H1 (cell line): ENCODE measurements around the gene WNT8B. TPM values are rescaled to one million over a fixed set of nuclear protein-coding genes. Genes with fewer than 3 reads are reported as not detected.

Experiments
- CTCF ChIA-PET: fragments of 300-600 bp; sonication (Branson Sonifier 250); formaldehyde crosslinking; loops from one replicate; lab custom pipeline; 2021; ENCODE audit not compliant: partially characterized antibody; lab: Charles Lee
- POLR2A ChIA-PET: fragments of 300-600 bp; sonication (Branson Sonifier 250); formaldehyde crosslinking; loops from one replicate; lab custom pipeline; 2021; ENCODE audit warnings: inconsistent platforms; ENCODE audit not compliant: partially characterized antibody; lab: Charles Lee
- DNase-seq, 2 experiments: peaks; one replicate each; pipeline versions ENCODE4 v3.0.0 to v3.0.0-alpha.2; 2010 to 2022; ENCODE audit warnings: low spot score in 2 of 2, low read depth in 1 of 2, mixed read lengths in 1 of 2
- FAIRE-seq: peaks from 2 replicates; lab custom pipeline; 2011; peaks lifted over from hg19 to GRCh38; lab: Jason Lieb, UNC
- H2AFZ ChIP-seq: 2 replicates; pipeline ENCODE4 v1.8.1; 2012; ENCODE audit warnings: low read length, inconsistent platforms
- H2AK5ac ChIP-seq: 2 replicates; pipeline ENCODE4 v1.6.1; 2013; ENCODE audit warnings: low read depth, low read length
- H2BK120ac ChIP-seq: replicated peaks from 2 replicates; pipeline ENCODE3; 2013; ENCODE audit warnings: low read depth, low read length, inconsistent platforms
- H2BK12ac ChIP-seq: 2 replicates; pipeline ENCODE4 v1.6.1; 2013; ENCODE audit warnings: low read depth, low read length
- H2BK15ac ChIP-seq: 2 replicates; pipeline ENCODE4 v1.6.1; 2013; ENCODE audit warnings: low read length
- H2BK20ac ChIP-seq: 2 replicates; pipeline ENCODE4 v1.6.1; 2013; ENCODE audit warnings: low read length
- H2BK5ac ChIP-seq: 2 replicates; pipeline ENCODE4 v1.6.1; 2013; ENCODE audit warnings: low read depth, low read length
- H3K14ac ChIP-seq: 2 replicates; pipeline ENCODE4 v1.6.1; 2013; ENCODE audit warnings: inconsistent platforms; ENCODE audit not compliant: insufficient read length
- H3K18ac ChIP-seq: 2 replicates; pipeline ENCODE4 v1.6.1; 2013; ENCODE audit warnings: low read length; ENCODE audit errors: extremely low read depth
- H3K23ac ChIP-seq: 2 replicates; pipeline ENCODE4 v1.6.1; 2013; ENCODE audit warnings: inconsistent platforms; ENCODE audit not compliant: insufficient read length
- H3K23me2 ChIP-seq: 2 replicates; pipeline ENCODE4 v1.6.1; 2013; ENCODE audit warnings: low read depth, low read length
- H3K27ac ChIP-seq: 2 replicates; pipeline ENCODE4 v1.6.1; 2011; ENCODE audit warnings: low read depth, low read length, inconsistent platforms
- H3K27me3 ChIP-seq, 4 experiments: replicated peaks in 1 of 4; 1 replicate in 1 of 4; 2 replicates in 3 of 4; pipeline versions ENCODE4 v1.6.1 to v1.8.1; 2011 to 2013; ENCODE audit warnings: low read length in 3 of 4, mild to moderate bottlenecking in 3 of 4, inconsistent platforms in 2 of 4, mixed read lengths in 2 of 4, moderate library complexity in 1 of 4; ENCODE audit not compliant: control insufficient read depth in 3 of 4, insufficient read depth in 3 of 4; ENCODE audit errors: extremely low read depth in 1 of 4
- H3K36me3 ChIP-seq, 4 experiments: 2 replicates each; pipeline versions ENCODE4 v1.6.1 to v1.8.1; 2011 to 2013; ENCODE audit warnings: mild to moderate bottlenecking in 4 of 4, low read length in 3 of 4, moderate library complexity in 2 of 4, control low read depth in 1 of 4, inconsistent platforms in 1 of 4; ENCODE audit not compliant: insufficient read depth in 4 of 4, control insufficient read depth in 2 of 4
- H3K4ac ChIP-seq: replicated peaks from 2 replicates; pipeline ENCODE3; 2013; ENCODE audit warnings: low read length, low read depth, mixed read lengths, inconsistent platforms; ENCODE audit not compliant: insufficient read length
- H3K4me1 ChIP-seq, 4 experiments: replicated peaks in 1 of 4; 1 replicate in 1 of 4; 2 replicates in 3 of 4; pipeline versions ENCODE4 v1.6.1 to v1.8.1; 2011 to 2013; ENCODE audit warnings: low read length in 3 of 4, inconsistent platforms in 2 of 4, mixed read lengths in 1 of 4; ENCODE audit not compliant: insufficient read depth in 4 of 4, control insufficient read depth in 3 of 4
- H3K4me2 ChIP-seq, 2 experiments: 2 replicates each; pipeline versions ENCODE4 v1.6.1 to v1.8.1; 2011 to 2013; ENCODE audit warnings: low read depth in 2 of 2, low read length in 2 of 2, control low read depth in 1 of 2, inconsistent platforms in 1 of 2, mild to moderate bottlenecking in 1 of 2; ENCODE audit not compliant: insufficient read depth in 1 of 2
- H3K4me3 ChIP-seq, 4 experiments: fragments of 200-600, 300-600 bp in 1 of 4; sonication (generic), shearing (Covaris generic), sonication (Bioruptor Twin) in 1 of 4; 2 replicates each; pipeline versions ENCODE4 v1.5.1 to v1.8.1; 2011 to 2016; ENCODE audit warnings: low read length in 4 of 4, low read depth in 3 of 4, control low read depth in 2 of 4, inconsistent platforms in 2 of 4, mild to moderate bottlenecking in 2 of 4, mixed read lengths in 1 of 4, moderate library complexity in 1 of 4; ENCODE audit not compliant: insufficient read depth in 2 of 4; ENCODE audit errors: extremely low read depth in 1 of 4
- H3K56ac ChIP-seq: replicated peaks from 2 replicates; pipeline ENCODE3; 2013; ENCODE audit warnings: low read depth, mild to moderate bottlenecking, mixed read lengths, low read length, inconsistent platforms; ENCODE audit not compliant: insufficient read length
- H3K79me1 ChIP-seq: 2 replicates; pipeline ENCODE4 v1.6.1; 2013; ENCODE audit warnings: low read depth, low read length, control low read depth
- H3K79me2 ChIP-seq, 2 experiments: 2 replicates each; pipeline versions ENCODE4 v1.6.1 to v1.8.1; 2012 to 2013; ENCODE audit warnings: low read length in 2 of 2, mild to moderate bottlenecking in 2 of 2, inconsistent platforms in 1 of 2; ENCODE audit not compliant: insufficient read depth in 2 of 2, control insufficient read depth in 1 of 2
- H3K9ac ChIP-seq, 4 experiments: replicated peaks in 1 of 4; 1 replicate in 1 of 4; 2 replicates in 3 of 4; pipeline versions ENCODE4 v1.6.1 to v1.8.1; 2011 to 2013; ENCODE audit warnings: low read depth in 3 of 4, low read length in 3 of 4, control low read depth in 2 of 4, mild to moderate bottlenecking in 2 of 4, moderate library complexity in 2 of 4, inconsistent platforms in 1 of 4; ENCODE audit errors: extremely low read depth in 1 of 4
- H3K9me3 ChIP-seq, 2 experiments: 2 replicates each; pipeline versions ENCODE4 v1.6.1 to v1.8.1; 2012 to 2013; ENCODE audit warnings: mild to moderate bottlenecking in 2 of 2, moderate library complexity in 2 of 2, control low read depth in 1 of 2, inconsistent platforms in 1 of 2, low read depth in 1 of 2, low read length in 1 of 2, mixed read lengths in 1 of 2; ENCODE audit not compliant: insufficient read depth in 2 of 2
- H4K20me1 ChIP-seq, 2 experiments: replicated peaks in 1 of 2; 2 replicates each; pipeline versions ENCODE3 to v1.8.1; 2011 to 2013; ENCODE audit warnings: inconsistent platforms in 2 of 2, low read length in 2 of 2, mild to moderate bottlenecking in 1 of 2; ENCODE audit not compliant: insufficient read depth in 2 of 2, control insufficient read depth in 1 of 2
- H4K5ac ChIP-seq: 2 replicates; pipeline ENCODE4 v1.6.1; 2013; ENCODE audit warnings: low read length, low read depth, mixed read lengths, inconsistent platforms; ENCODE audit not compliant: insufficient read length
- H4K8ac ChIP-seq: 2 replicates; pipeline ENCODE4 v1.8.0; 2013; ENCODE audit warnings: mild to moderate bottlenecking, moderate library complexity, low read length, inconsistent platforms; ENCODE audit not compliant: insufficient read depth; ENCODE audit errors: extremely low read depth
- H4K91ac ChIP-seq: replicated peaks from 2 replicates; pipeline ENCODE3; 2013; ENCODE audit warnings: low read length, mixed read lengths, inconsistent platforms; ENCODE audit not compliant: insufficient read length
- ASH2L ChIP-seq: fragments of 200-600, 300-600 bp; sonication (generic); IDR thresholded peaks from one replicate; pipeline ENCODE4 v1.7.1; 2017; ENCODE audit warnings: low read length
- BCL11A ChIP-seq, 2 experiments: IDR thresholded peaks; one replicate each; pipeline ENCODE4 v1.6.1; 2011; ENCODE audit warnings: low read depth in 2 of 2, low read length in 2 of 2, mild to moderate bottlenecking in 2 of 2
- FOSL1 ChIP-seq: IDR thresholded peaks from 2 replicates; pipeline ENCODE4 v1.6.1; 2011; ENCODE audit warnings: mild to moderate bottlenecking, low read depth, low read length, moderate library complexity; ENCODE audit not compliant: insufficient read depth
- JUN ChIP-seq: IDR thresholded peaks from 2 replicates; pipeline ENCODE4 v1.6.1; 2011; ENCODE audit warnings: low read depth, mild to moderate bottlenecking, improper control_type of control experiment, low read length
- KDM4A ChIP-seq: IDR thresholded peaks from one replicate; pipeline ENCODE4 v1.7.1; 2012; ENCODE audit warnings: low read depth, mild to moderate bottlenecking, moderate library complexity, low read length, inconsistent platforms; ENCODE audit not compliant: severe bottlenecking
- NANOG ChIP-seq: IDR thresholded peaks from 2 replicates; pipeline ENCODE4 v1.6.1; 2011; ENCODE audit warnings: low read length, low read depth, mild to moderate bottlenecking, inconsistent platforms; ENCODE audit not compliant: insufficient read depth, poor library complexity, severe bottlenecking
- PHF8 ChIP-seq: fragments of 200-600 bp; sonication (generic); conservative IDR thresholded peaks from 2 replicates; pipeline ENCODE4 v1.7.1; 2012; ENCODE audit warnings: low read depth, mild to moderate bottlenecking, inconsistent platforms, low read length, moderate library complexity
- POLR2A ChIP-seq, 2 experiments: IDR thresholded peaks; 1 replicate in 1 of 2; 2 replicates in 1 of 2; pipeline ENCODE4 v1.6.1; 2011; ENCODE audit warnings: low read depth in 2 of 2, low read length in 2 of 2, mild to moderate bottlenecking in 2 of 2; ENCODE audit errors: control extremely low read depth in 1 of 2
- POU5F1 ChIP-seq: IDR thresholded peaks from 2 replicates; pipeline ENCODE4 v1.6.1; 2011; ENCODE audit warnings: low read depth, mild to moderate bottlenecking, low read length, moderate library complexity
- RNF2 ChIP-seq: fragments of 200-900, 300-1000 bp; sonication (generic); IDR thresholded peaks from 2 replicates; pipeline ENCODE4 v1.7.1; 2016; ENCODE audit warnings: borderline replicate concordance, low read depth, mild to moderate bottlenecking, antibody characterized with exemption, low read length; ENCODE audit not compliant: poor library complexity, severe bottlenecking; ENCODE audit errors: missing control alignments
- SP2 ChIP-seq: IDR thresholded peaks from 2 replicates; pipeline ENCODE4 v1.6.1; 2012; ENCODE audit warnings: mild to moderate bottlenecking, low read length, inconsistent platforms
- SP4 ChIP-seq: IDR thresholded peaks from 2 replicates; pipeline ENCODE4 v1.6.1; 2012; ENCODE audit warnings: low read length, inconsistent platforms
- SUZ12 ChIP-seq: fragments of 200-600 bp; sonication (generic); IDR thresholded peaks from 2 replicates; pipeline ENCODE4 v1.6.1; 2012; ENCODE audit warnings: mild to moderate bottlenecking, inconsistent platforms, low read length, moderate library complexity, mixed read lengths
- TAF1 ChIP-seq: IDR thresholded peaks from 2 replicates; pipeline ENCODE4 v1.6.1; 2011; ENCODE audit warnings: mild to moderate bottlenecking, low read depth, low read length
- TAF7 ChIP-seq: optimal IDR thresholded peaks from 2 replicates; pipeline ENCODE3; 2011; ENCODE audit warnings: low read depth, mild to moderate bottlenecking, inconsistent platforms, low read length, moderate library complexity, borderline replicate concordance
- YY1 ChIP-seq: IDR thresholded peaks from 2 replicates; pipeline ENCODE4 v1.6.1; 2011; ENCODE audit warnings: low read depth, mild to moderate bottlenecking, low read length
- WGBS, 2 experiments: shearing (Covaris generic) in 1 of 2; methylation state at CpG; one replicate each; pipeline versions ENCODE4 v1.1.6 to v1.1.7; 2013 to 2015; ENCODE audit warnings: low lambda C conversion rate in 2 of 2, mixed read lengths in 2 of 2, inconsistent platforms in 1 of 2, low coverage in 1 of 2, missing lambda C conversion rate in 1 of 2; ENCODE audit not compliant: insufficient replicate concordance in 2 of 2, insufficient coverage in 1 of 2, insufficient read length in 1 of 2; ENCODE audit errors: extremely low coverage in 1 of 2, missing lambda C conversion rate in 1 of 2; 5-methylcytosine and 5-hydroxymethylcytosine counted together
- polyA plus RNA-seq, 7 experiments: library from polyadenylated mRNA; depleted of rRNA in 3 of 7; stranded (reverse) in 5 of 7; unstranded in 2 of 7; fragments of >200 nt in 5 of 7; fragments of 200-250 nt in 2 of 7; gene quantifications; 1 replicate in 5 of 7; 2 replicates in 1 of 7; 4 replicates in 1 of 7; pipeline versions ENCODE4 v1.2.1 to v1.2.3, GENCODE V29; 2011 to 2013; ENCODE audit warnings: missing spikeins in 2 of 7, mixed read lengths in 2 of 7
- total RNA-seq: library from RNA; stranded (reverse); fragmentation: NEBNext Ultra II Directional; extraction: Animal tissue kit (Norgen Biotek cat#: 25700); gene quantifications from 2 replicates; pipeline ENCODE4 v1.2.1, GENCODE V29; 2021

Gene WNT8B
- total and polyA plus RNA-seq, 2 of the 8 experiments (the other 6 are each of a cell fraction or from before 2014, with no cell fraction given): 0.20 to 0.67 TPM

- ChIA-PET CTCF (interaction anchor here (0.8 to 1.4 kb wide), 4 partner anchors 67 to 105 kb away, joined by 3 to 7 read pairs (median 3); partner anchors contain the start of gene PKD2L1), POLR2A (no interaction called here)
- H3K36me3 ChIP-seq: no peaks in the 10 kb centered on the region
- no peak for TF ChIP-seq PHF8
- no peak for TF ChIP-seq BCL11A (IDR thresholded peaks at IDR 0.05; ENCODE audit: low read depth in 2 of 2, low read length in 2 of 2)
- no peak for TF ChIP-seq RNF2
- TF ChIP-seq FOSL1: no peak
- TF ChIP-seq TAF1: no peak
- no peak for TF ChIP-seq NANOG
- TF ChIP-seq SP2: no peak
- no peak for TF ChIP-seq KDM4A
- no peak for TF ChIP-seq JUN
- TF ChIP-seq TAF7: no peak
- TF ChIP-seq POLR2A (IDR thresholded peaks at IDR 0.05; ENCODE audit: control extremely low read depth in 1 of 2, low read depth in 2 of 2, low read length in 2 of 2): no peak
- TF ChIP-seq SUZ12: no peak
- TF ChIP-seq ASH2L: no peak
- no peak for TF ChIP-seq YY1
- no peak for TF ChIP-seq POU5F1
- TF ChIP-seq SP4: no peak
These were observed 49.6 kb upstream of the WNT8B start for GRCh38 chr10:100413173-100413572.

More at GRCh38 chr10:100413173-100413572, 49.6 kb upstream of the WNT8B start:
- 86% methylated on average over 3 of the region's 3 CpGs; no CpG with 5 or more reads in 1 of the 2 experiments for WGBS, 2 experiments
- Histone ChIP-seq H2BK12ac (no peak overlapping the region), H3K14ac (no peak overlapping the region), H2BK120ac (no peak overlapping the region), H3K9me3 (no peaks in the 10 kb centered on the region), H3K23me2 (no peaks in the 10 kb centered on the region), H2BK5ac (no peak overlapping the region), H4K8ac (no peak overlapping the region), H2BK15ac (no peak overlapping the region), H3K79me2 (no peaks in the 10 kb centered on the region), H2AFZ (no peak overlapping the region), H3K4me1 (no peaks in the 10 kb centered on the region), H3K27me3 (no peaks in the 10 kb centered on the region; a peak in 1 of 7 replicates), H3K18ac (no peak overlapping the region), H2AK5ac (no peak overlapping the region), H3K56ac (no peak overlapping the region), H3K4ac (no peak overlapping the region), H3K79me1 (no peaks in the 10 kb centered on the region), H4K5ac (no peak overlapping the region), H2BK20ac (no peak overlapping the region), H4K20me1 (no peaks in the 10 kb centered on the region), H3K9ac (no peak overlapping the region), H3K27ac (no peak overlapping the region), H4K91ac (no peak overlapping the region), H3K23ac (no peak overlapping the region), H3K4me2 (no peak overlapping the region), H3K4me3 (no peak overlapping the region)
- DNase-seq: no peak
- FAIRE-seq: no peak
